GM18511 (cell line): ENCODE data around the gene NLRP3.
A peak's percentile ranks its signal among the peaks of the same experiment; 100 is the strongest.

ENCODE experiments used
- ATAC-seq: cut with Tn5 transposase; IDR thresholded peaks from one replicate; pipeline ENCODE4 v1.9.1; 2021; ENCODE audit warnings: mild to moderate bottlenecking, moderate library complexity; ENCODE audit not compliant: unreplicated experiment

NLRP3 gene

GRCh38 chr1:247435759-247436147 lies 19.8 kb downstream of the NLRP3 start:
- no peak for ATAC-seq

- ATAC-seq: no peak
Measured at GRCh38 chr1:247437551-247438505, 21.9 kb downstream of the NLRP3 start.

GRCh38 chr1:247440001-247440620 lies 24.1 kb downstream of the NLRP3 start:
- ATAC-seq: peak; percentile 98

- ATAC-seq: no peak
Measured at GRCh38 chr1:247441606-247442005, 25.6 kb downstream of the NLRP3 start.

- ATAC-seq: no peak
Measured at GRCh38 chr1:247442164-247442563, 26.2 kb downstream of the NLRP3 start.

- no peak for ATAC-seq
Measured at GRCh38 chr1:247443641-247444040, 27.7 kb downstream of the NLRP3 start.

GRCh38 chr1:247444571-247444970 lies 28.6 kb downstream of the NLRP3 start:
- no peak for ATAC-seq

GRCh38 chr1:247445526-247446356 lies 29.8 kb downstream of the NLRP3 start:
- ATAC-seq: no peak

GRCh38 chr1:247447162-247447909 lies 31.4 kb downstream of the NLRP3 start:
- ATAC-seq: no peak

GRCh38 chr1:247448107-247448791 lies 32.3 kb downstream of the NLRP3 start:
- no peak for ATAC-seq

GRCh38 chr1:247451388-247452010 lies 35.5 kb downstream of the NLRP3 start:
- ATAC-seq: no peak

GRCh38 chr1:247452447-247453039 lies 36.6 kb downstream of the NLRP3 start:
- no peak for ATAC-seq

GRCh38 chr1:247453245-247453644 lies 37.3 kb downstream of the NLRP3 start:
- ATAC-seq: no peak

- ATAC-seq: no peak
Measured at GRCh38 chr1:247453997-247454396, 38.0 kb downstream of the NLRP3 start.

- ATAC-seq: no peak
Measured at GRCh38 chr1:247456021-247456420, 40.0 kb downstream of the NLRP3 start.

- no peak for ATAC-seq
Measured at GRCh38 chr1:247456914-247457639, 41.1 kb downstream of the NLRP3 start.

- ATAC-seq: no peak
Measured at GRCh38 chr1:247459507-247459906, 43.5 kb downstream of the NLRP3 start.

GRCh38 chr1:247465796-247466195 lies 49.8 kb downstream of the NLRP3 start:
- ATAC-seq: no peak

- no peak for ATAC-seq
Measured at GRCh38 chr1:247467129-247467528, 51.2 kb downstream of the NLRP3 start.
